D341Med (cell line): ENCODE measurements around the gene MED4.
A peak's percentile ranks its signal among the peaks of the same experiment; 100 is the strongest.

Source experiments
- DNase-seq: peaks from one replicate; pipeline ENCODE4 v3.0.0; 2012; ENCODE audit warnings: low spot score

MED4 gene

GRCh38 chr13:48037346-48038173 lies 57.3 kb downstream of the MED4 start, which contains the start of gene NUDT15:
TSS of gene NUDT15 (plus strand) at chr13:48037726. CDS start at chr13:48037747, 21 bp downstream.
- DNase-seq: peak; percentile 96

DNA sequence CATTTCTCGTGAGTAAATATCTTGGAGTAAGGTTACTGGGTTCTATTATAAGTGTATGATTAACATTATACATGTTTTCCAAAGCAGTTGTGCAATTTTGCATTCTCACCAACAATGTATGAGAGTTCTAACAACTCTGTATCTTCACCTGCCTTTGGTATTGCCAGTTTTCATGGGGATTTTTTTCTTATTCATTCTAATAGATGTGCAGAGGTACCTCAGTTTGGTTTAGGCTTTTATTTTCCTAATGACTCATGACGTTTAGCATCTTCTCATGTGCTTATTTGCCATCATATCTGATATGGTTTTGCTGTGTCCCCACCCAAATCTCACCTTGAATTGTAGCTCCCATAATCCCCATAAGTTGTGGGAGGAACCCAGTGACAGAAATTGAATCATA lies 65.0 kb downstream of the MED4 start:
- DNase-seq: no peak

DNA sequence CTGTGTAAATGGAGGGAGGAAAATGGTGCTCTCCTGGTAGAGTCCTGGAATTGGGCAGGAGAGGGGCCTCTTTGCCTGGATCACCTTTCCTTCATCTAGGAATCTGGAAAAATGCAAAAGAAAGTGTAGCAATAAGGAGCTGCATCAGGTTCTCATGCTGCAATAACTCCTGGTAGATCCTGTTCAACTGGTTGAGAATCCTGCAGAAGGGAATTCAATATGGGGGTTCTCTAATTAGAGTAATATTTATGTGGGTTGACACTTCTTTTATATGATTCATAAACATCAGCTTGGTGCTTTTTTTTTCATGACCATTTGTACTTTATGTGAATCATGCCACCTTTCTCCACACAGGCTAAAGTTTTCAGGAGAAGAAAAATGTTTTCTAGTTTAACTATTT lies 66.8 kb downstream of the MED4 start:
- DNase-seq: no peak
